ENCODE data around the gene DGKG. TPM values are rescaled to one million over a fixed set of nuclear protein-coding genes. Genes with fewer than 3 reads are reported as not detected.

The DGKG gene
- total RNA-seq, 4 donors from 2014 or later: 1.3 to 5.7 (median 2.3) TPM

GRCh38 chr3:186166491-186167288 lies 195.3 kb downstream of the DGKG start:
- WGBS, 2 donors: 36 to 38% methylated on average over 3 of the region's 3 CpGs
- Histone ChIP-seq H3K36me3 (no peaks in the 10 kb centered on the region), H3K27me3 (no peaks in the 10 kb centered on the region), H3K27ac (no peak overlapping the region), H3K9me3 (no peaks in the 10 kb centered on the region), H3K4me1 (peaks cover 0 to 10% (median 0%) of the 10 kb centered on the region in 4 donors), H3K4me3 (no peak overlapping the region)
- TF ChIP-seq, protein P1, sequence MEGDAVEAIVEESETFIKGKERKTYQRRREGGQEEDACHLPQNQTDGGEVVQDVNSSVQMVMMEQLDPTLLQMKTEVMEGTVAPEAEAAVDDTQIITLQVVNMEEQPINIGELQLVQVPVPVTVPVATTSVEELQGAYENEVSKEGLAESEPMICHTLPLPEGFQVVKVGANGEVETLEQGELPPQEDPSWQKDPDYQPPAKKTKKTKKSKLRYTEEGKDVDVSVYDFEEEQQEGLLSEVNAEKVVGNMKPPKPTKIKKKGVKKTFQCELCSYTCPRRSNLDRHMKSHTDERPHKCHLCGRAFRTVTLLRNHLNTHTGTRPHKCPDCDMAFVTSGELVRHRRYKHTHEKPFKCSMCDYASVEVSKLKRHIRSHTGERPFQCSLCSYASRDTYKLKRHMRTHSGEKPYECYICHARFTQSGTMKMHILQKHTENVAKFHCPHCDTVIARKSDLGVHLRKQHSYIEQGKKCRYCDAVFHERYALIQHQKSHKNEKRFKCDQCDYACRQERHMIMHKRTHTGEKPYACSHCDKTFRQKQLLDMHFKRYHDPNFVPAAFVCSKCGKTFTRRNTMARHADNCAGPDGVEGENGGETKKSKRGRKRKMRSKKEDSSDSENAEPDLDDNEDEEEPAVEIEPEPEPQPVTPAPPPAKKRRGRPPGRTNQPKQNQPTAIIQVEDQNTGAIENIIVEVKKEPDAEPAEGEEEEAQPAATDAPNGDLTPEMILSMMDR (IDR thresholded peaks at IDR 0.05): no peak
- TF ChIP-seq EP300 (IDR thresholded peaks at IDR 0.05): no peak
- TF ChIP-seq POLR2A (IDR thresholded peaks at IDR 0.05): no peak
- no peak for DNase-seq (ENCODE audit: low spot score in 2 of 2)

DNA sequence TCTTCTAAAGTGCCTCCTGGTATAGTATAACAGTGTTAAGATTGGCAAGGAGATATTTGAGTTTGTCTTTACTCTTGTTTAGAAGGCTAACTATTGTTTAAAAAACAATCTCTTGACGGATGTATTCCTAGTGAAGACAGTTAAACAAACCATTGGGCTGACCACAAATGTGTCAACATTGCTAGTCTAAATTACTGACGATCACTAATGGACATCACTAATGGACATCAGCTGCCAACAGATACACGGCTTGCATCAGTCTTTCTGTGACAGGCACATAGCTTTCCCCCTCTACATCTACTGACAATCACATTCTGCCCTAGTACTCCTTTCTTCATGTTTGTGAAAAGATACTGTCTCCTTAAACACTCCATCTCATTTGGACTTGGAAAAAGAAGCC lies 196.0 kb downstream of the DGKG start:
- Histone ChIP-seq H3K36me3 (no peaks in the 10 kb centered on the region), H3K27ac (no peak overlapping the region), H3K27me3 (no peaks in the 10 kb centered on the region), H3K4me1 (peaks cover 0 to 10% (median 0%) of the 10 kb centered on the region in 4 donors), H3K9me3 (no peaks in the 10 kb centered on the region), H3K4me3 (no peak overlapping the region)
- DNase-seq (ENCODE audit: low spot score in 2 of 2): no peak
- 55 to 71% methylated on average over 3 of the region's 3 CpGs for WGBS, 2 donors
- TF ChIP-seq, protein P1 (IDR thresholded peaks at IDR 0.05): no peak
- no peak for TF ChIP-seq EP300 (IDR thresholded peaks at IDR 0.05)
- no peak for TF ChIP-seq POLR2A (IDR thresholded peaks at IDR 0.05)

DNA sequence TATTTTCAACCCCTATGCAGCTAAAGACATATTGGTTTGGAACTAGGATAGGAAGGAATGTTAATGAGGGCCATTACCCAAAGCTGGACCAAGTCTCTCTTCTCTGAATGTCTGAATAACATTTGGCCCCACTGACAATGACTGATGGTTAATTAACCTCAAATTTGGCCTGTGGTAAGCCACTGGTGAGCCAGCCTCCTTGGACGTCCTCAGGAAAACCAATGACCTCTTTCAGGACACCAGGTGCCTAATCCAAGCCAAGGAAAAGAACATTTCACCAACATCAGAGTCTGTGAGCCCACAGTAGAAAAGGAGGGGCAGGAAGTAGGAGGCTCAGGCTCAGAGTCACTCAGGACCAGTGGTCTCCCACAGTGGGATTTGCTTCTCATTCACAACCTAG lies 196.7 kb downstream of the DGKG start:
- 8 to 38% methylated on average over 1 of the region's 1 CpG for WGBS, 2 donors
- Histone ChIP-seq H3K9me3 (no peaks in the 10 kb centered on the region), H3K27me3 (no peaks in the 10 kb centered on the region), H3K4me3 (no peak overlapping the region), H3K27ac (no peak overlapping the region), H3K4me1 (peaks cover 0 to 5% (median 0%) of the 10 kb centered on the region in 4 donors), H3K36me3 (no peaks in the 10 kb centered on the region)
- TF ChIP-seq, protein P1 (IDR thresholded peaks at IDR 0.05): no peak
- no peak for TF ChIP-seq EP300 (IDR thresholded peaks at IDR 0.05)
- no peak for TF ChIP-seq POLR2A (IDR thresholded peaks at IDR 0.05)
- DNase-seq (ENCODE audit: low spot score in 2 of 2): no peak

- H3K36me3 ChIP-seq: no peaks in the 10 kb centered on the region
- H3K4me1 ChIP-seq: peaks cover 0 to 4% (median 0%) of the 10 kb centered on the region in 4 donors
- no peak overlapping the region for H3K4me3 ChIP-seq
- WGBS, 2 donors: 91% methylated on average over 7 of the region's 7 CpGs
- no peak for DNase-seq (ENCODE audit: low spot score in 2 of 2)
- no peak overlapping the region for H3K27ac ChIP-seq
- H3K27me3 ChIP-seq: no peaks in the 10 kb centered on the region
- no peak for TF ChIP-seq POLR2A (IDR thresholded peaks at IDR 0.05)
- no peak for TF ChIP-seq EP300 (IDR thresholded peaks at IDR 0.05)
- H3K9me3 ChIP-seq: peaks cover 0 to 2% (median 0%) of the 10 kb centered on the region in 4 donors
These were observed 197.3 kb downstream of the DGKG start for GRCh38 chr3:186164696-186165095.

GRCh38 chr3:186162221-186162620 lies 199.8 kb downstream of the DGKG start:
- peak in 1 of 2 donors; percentile 16 for TF ChIP-seq EP300 (IDR thresholded peaks at IDR 0.05)
- TF ChIP-seq, protein P1 (IDR thresholded peaks at IDR 0.05): no peak
- DNase-seq (ENCODE audit: low spot score in 2 of 2): peak in 1 of 2 donors; percentile 17
- WGBS, 2 donors: 88 to 93% methylated on average over 6 of the region's 6 CpGs
- no peak overlapping the region for H3K4me3 ChIP-seq
- no peaks in the 10 kb centered on the region for H3K27me3 ChIP-seq
- peaks cover 0 to 4% (median 0%) of the 10 kb centered on the region in 4 donors for H3K4me1 ChIP-seq
- no peak overlapping the region for H3K27ac ChIP-seq
- H3K9me3 ChIP-seq: peaks cover 0 to 6% (median 0%) of the 10 kb centered on the region in 4 donors
- no peaks in the 10 kb centered on the region for H3K36me3 ChIP-seq

All from tibial nerve (tissue), 4 donors.